Panc1 (cell line): ENCODE results near the gene WNK1.

Experiments
- POLR2AphosphoS5 ChIP-seq: IDR thresholded peaks from 2 replicates; pipeline ENCODE4 v1.6.1; 2012; ENCODE audit warnings: mild to moderate bottlenecking, low read depth, low read length, moderate library complexity
- TF ChIP-seq, protein P1 (sequence below): fragments of 450-650 bp; IDR thresholded peaks from 2 replicates; pipeline ENCODE4 v1.5.1; 2017; ENCODE audit warnings: mild to moderate bottlenecking
- TF ChIP-seq, protein P2 (sequence below), 2 experiments: IDR thresholded peaks; 2 replicates each; pipeline ENCODE4 v1.6.1; 2011 to 2012; ENCODE audit warnings: low read depth in 2 of 2, control low read depth in 1 of 2, low read length in 1 of 2, mild to moderate bottlenecking in 1 of 2, moderate library complexity in 1 of 2; ENCODE audit not compliant: insufficient read depth in 1 of 2

DNA sequence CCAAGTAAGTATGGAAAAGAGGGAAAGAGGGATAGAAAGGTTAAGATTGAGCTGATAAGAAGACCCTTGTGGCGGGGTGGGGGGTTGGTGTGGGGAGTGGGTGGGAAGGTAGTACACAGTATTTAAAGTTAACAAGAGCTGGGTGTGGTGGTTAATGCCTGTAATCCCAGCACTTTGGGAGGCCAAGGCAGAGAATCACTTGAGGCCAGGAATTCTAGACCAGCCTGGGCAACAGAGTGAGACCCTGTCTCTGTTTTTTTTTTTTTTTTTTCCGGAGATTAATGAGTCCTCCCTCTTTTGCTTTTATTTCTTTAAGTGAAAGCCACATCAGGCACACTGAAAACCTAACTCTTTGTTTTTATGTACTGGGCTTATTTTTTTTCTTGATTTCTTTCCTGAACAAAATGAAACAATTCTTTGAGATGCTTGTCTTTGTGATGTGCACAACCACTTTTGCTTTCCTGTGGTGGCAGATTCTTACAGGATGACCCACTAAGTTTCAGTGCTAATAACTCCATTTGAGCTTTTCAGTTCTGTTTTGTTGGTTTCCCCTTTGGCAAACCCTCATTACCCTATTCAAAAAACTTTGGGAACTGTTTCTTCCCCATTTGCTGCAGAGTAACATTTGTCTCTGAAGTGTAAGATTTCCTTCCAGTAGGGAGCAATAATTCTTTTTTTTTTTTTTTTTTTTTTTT is 54.8 kb downstream of the WNK1 start:
- TF ChIP-seq, protein P1, sequence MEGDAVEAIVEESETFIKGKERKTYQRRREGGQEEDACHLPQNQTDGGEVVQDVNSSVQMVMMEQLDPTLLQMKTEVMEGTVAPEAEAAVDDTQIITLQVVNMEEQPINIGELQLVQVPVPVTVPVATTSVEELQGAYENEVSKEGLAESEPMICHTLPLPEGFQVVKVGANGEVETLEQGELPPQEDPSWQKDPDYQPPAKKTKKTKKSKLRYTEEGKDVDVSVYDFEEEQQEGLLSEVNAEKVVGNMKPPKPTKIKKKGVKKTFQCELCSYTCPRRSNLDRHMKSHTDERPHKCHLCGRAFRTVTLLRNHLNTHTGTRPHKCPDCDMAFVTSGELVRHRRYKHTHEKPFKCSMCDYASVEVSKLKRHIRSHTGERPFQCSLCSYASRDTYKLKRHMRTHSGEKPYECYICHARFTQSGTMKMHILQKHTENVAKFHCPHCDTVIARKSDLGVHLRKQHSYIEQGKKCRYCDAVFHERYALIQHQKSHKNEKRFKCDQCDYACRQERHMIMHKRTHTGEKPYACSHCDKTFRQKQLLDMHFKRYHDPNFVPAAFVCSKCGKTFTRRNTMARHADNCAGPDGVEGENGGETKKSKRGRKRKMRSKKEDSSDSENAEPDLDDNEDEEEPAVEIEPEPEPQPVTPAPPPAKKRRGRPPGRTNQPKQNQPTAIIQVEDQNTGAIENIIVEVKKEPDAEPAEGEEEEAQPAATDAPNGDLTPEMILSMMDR = no peak
- TF ChIP-seq POLR2AphosphoS5 = no peak
- TF ChIP-seq, protein P2, sequence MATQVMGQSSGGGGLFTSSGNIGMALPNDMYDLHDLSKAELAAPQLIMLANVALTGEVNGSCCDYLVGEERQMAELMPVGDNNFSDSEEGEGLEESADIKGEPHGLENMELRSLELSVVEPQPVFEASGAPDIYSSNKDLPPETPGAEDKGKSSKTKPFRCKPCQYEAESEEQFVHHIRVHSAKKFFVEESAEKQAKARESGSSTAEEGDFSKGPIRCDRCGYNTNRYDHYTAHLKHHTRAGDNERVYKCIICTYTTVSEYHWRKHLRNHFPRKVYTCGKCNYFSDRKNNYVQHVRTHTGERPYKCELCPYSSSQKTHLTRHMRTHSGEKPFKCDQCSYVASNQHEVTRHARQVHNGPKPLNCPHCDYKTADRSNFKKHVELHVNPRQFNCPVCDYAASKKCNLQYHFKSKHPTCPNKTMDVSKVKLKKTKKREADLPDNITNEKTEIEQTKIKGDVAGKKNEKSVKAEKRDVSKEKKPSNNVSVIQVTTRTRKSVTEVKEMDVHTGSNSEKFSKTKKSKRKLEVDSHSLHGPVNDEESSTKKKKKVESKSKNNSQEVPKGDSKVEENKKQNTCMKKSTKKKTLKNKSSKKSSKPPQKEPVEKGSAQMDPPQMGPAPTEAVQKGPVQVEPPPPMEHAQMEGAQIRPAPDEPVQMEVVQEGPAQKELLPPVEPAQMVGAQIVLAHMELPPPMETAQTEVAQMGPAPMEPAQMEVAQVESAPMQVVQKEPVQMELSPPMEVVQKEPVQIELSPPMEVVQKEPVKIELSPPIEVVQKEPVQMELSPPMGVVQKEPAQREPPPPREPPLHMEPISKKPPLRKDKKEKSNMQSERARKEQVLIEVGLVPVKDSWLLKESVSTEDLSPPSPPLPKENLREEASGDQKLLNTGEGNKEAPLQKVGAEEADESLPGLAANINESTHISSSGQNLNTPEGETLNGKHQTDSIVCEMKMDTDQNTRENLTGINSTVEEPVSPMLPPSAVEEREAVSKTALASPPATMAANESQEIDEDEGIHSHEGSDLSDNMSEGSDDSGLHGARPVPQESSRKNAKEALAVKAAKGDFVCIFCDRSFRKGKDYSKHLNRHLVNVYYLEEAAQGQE (IDR thresholded peaks at IDR 0.05; ENCODE audit: insufficient read depth in 1 of 2, low read depth in 2 of 2, low read length in 1 of 2) = no peak
